SH-SY5Y (cell line): Measurements from ENCODE around the gene SETBP1.

Experiments used
- GATA2 ChIP-seq: IDR thresholded peaks from 2 replicates; pipeline ENCODE4 v1.6.1; 2011; ENCODE audit warnings: mild to moderate bottlenecking, low read depth, low read length
- GATA3 ChIP-seq: IDR thresholded peaks from 2 replicates; pipeline ENCODE4 v1.6.1; 2011; ENCODE audit warnings: low read depth, mild to moderate bottlenecking, low read length, moderate library complexity

- no peak for TF ChIP-seq GATA3
- no peak for TF ChIP-seq GATA2
These were observed 199.5 kb downstream of the SETBP1 start for GRCh38 chr18:44880170-44880569.
